NCI-H1417 (cell line): ENCODE data around the gene AP4B1.
"Not testable (repeated sequence)": the region's sequence is repeated elsewhere in the genome, so short reads cannot be mapped to it uniquely, and the experiment has no call there.

ENCODE experiments used
- DNase-seq, 3 experiments: peaks; one replicate each; lab custom pipeline; 2025; lab: John Stamatoyannopoulos, UW

The AP4B1 gene

GRCh38 chr1:113857776-113858175, 46.8 kb downstream of the AP4B1 start:
- no peak for DNase-seq

GRCh38 chr1:113856401-113856790, 48.2 kb downstream of the AP4B1 start:
- no peak for DNase-seq

GRCh38 chr1:113855630-113856400, 48.8 kb downstream of the AP4B1 start:
- DNase-seq = no peak

GRCh38 chr1:113854234-113854633, 50.4 kb downstream of the AP4B1 start:
- no peak for DNase-seq

- DNase-seq = not testable (repeated sequence)
Measured at GRCh38 chr1:113852694-113853093, 51.9 kb downstream of the AP4B1 start.

GRCh38 chr1:113850127-113850796, 54.3 kb downstream of the AP4B1 start:
- no peak for DNase-seq

- DNase-seq = no peak
Measured at GRCh38 chr1:113849072-113849471, 55.5 kb downstream of the AP4B1 start.

GRCh38 chr1:113846391-113847035, 58.1 kb downstream of the AP4B1 start:
- no peak for DNase-seq
